ENCODE results near the gene KRTAP19-4.

DNA sequence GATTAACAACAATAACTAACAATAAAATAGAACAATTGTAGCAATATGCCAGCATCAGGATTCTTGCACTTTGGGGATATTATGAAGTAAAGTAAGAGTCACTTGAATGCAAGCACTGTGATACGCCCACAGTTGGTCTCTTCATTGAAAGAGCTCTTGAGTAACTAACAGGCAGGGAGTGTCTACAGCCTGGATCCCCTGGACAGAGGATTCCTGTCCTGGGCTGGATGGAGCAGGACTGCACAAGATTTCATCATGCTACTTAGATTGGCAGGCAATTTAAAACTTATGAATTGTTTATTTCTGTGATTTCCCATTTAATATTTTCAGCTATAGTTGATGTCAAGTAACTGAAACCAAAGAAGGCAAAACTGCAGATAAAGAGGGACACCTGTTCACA, 18.7 kb upstream of the KRTAP19-4 start:
- no peak for TF ChIP-seq POLR2A (IDR thresholded peaks at IDR 0.05; ENCODE audit: extremely low read depth, insufficient read length)
- TF ChIP-seq, protein P1, sequence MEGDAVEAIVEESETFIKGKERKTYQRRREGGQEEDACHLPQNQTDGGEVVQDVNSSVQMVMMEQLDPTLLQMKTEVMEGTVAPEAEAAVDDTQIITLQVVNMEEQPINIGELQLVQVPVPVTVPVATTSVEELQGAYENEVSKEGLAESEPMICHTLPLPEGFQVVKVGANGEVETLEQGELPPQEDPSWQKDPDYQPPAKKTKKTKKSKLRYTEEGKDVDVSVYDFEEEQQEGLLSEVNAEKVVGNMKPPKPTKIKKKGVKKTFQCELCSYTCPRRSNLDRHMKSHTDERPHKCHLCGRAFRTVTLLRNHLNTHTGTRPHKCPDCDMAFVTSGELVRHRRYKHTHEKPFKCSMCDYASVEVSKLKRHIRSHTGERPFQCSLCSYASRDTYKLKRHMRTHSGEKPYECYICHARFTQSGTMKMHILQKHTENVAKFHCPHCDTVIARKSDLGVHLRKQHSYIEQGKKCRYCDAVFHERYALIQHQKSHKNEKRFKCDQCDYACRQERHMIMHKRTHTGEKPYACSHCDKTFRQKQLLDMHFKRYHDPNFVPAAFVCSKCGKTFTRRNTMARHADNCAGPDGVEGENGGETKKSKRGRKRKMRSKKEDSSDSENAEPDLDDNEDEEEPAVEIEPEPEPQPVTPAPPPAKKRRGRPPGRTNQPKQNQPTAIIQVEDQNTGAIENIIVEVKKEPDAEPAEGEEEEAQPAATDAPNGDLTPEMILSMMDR (IDR thresholded peaks at IDR 0.05; ENCODE audit: low read depth, low read length): no peak

Measured in NB4 (cell line).